K562 (cell line): Measurements from ENCODE around the gene NXF1. TPM values are rescaled to one million over a fixed set of nuclear protein-coding genes. Genes with fewer than 3 reads are reported as not detected.

ENCODE experiments used
- ATF1 ChIP-seq, 2 experiments: fragments of 450-650 bp in 1 of 2; IDR thresholded peaks; 2 replicates each; pipeline ENCODE4 v1.6.1; 2016; ENCODE audit warnings: missing compliant biosample characterization in 1 of 2, missing genetic modification characterization in 1 of 2
- BACH1 ChIP-seq: fragments of 200-800 bp; sonication (Bioruptor generic); IDR thresholded peaks from 2 replicates; pipeline ENCODE4 v1.6.1; 2016; ENCODE audit warnings: missing genetic modification characterization, missing compliant biosample characterization
- BCOR ChIP-seq: fragments of 450-650 bp; IDR thresholded peaks from 2 replicates; pipeline ENCODE4 v1.6.1; 2016
- BRCA1 ChIP-seq, 2 experiments: fragments of 450-650 bp in 1 of 2; sonication (generic) in 1 of 2; formaldehyde crosslinking in 1 of 2; IDR thresholded peaks; 2 replicates each; pipeline versions ENCODE4 v1.5.0 to v1.6.1; 2017 to 2020; ENCODE audit warnings: mild to moderate bottlenecking in 1 of 2, missing genetic modification reagents in 1 of 2
- CBFA2T3 ChIP-seq: fragments of 450-650 bp; IDR thresholded peaks from 2 replicates; pipeline ENCODE4 v1.6.1; 2017
- CXXC5 ChIP-seq: fragments of 250-450 bp; sonication (Bioruptor Pico); IDR thresholded peaks from 2 replicates; pipeline ENCODE4 v1.8.0; 2022; ENCODE audit warnings: inconsistent platforms, mild to moderate bottlenecking, moderate library complexity
- DLX4 ChIP-seq: fragments of 250-450 bp; sonication (Bioruptor Pico); IDR thresholded peaks from 2 replicates; pipeline ENCODE4 v1.6.1; 2021; ENCODE audit warnings: mild to moderate bottlenecking
- EP300 ChIP-seq: IDR thresholded peaks from 2 replicates; pipeline ENCODE4 v1.6.1; 2012; ENCODE audit warnings: low read length, improper control_type of control experiment
- FOXA1 ChIP-seq: fragments of 450-650 bp; IDR thresholded peaks from 2 replicates; pipeline ENCODE4 v1.6.1; 2016; ENCODE audit warnings: mild to moderate bottlenecking, borderline replicate concordance
- GATAD2B ChIP-seq: fragments of 450-650 bp; IDR thresholded peaks from 2 replicates; pipeline ENCODE4 v1.6.1; 2017; ENCODE audit warnings: mild to moderate bottlenecking, borderline replicate concordance
- HMGN3 ChIP-seq: IDR thresholded peaks from 2 replicates; pipeline ENCODE4 v1.6.1; 2011; ENCODE audit warnings: borderline replicate concordance, low read depth, mild to moderate bottlenecking, mixed read lengths, low read length; ENCODE audit not compliant: insufficient read length; ENCODE audit errors: extremely low read depth
- KLF10 ChIP-seq: fragments of 250-450 bp; sonication (Bioruptor Pico); IDR thresholded peaks from 2 replicates; pipeline ENCODE4 v1.6.1; 2021; ENCODE audit warnings: matching md5 sums
- MTA3 ChIP-seq: fragments of 450-650 bp; formaldehyde crosslinking; IDR thresholded peaks from 2 replicates; pipeline ENCODE4 v1.6.1; 2017; ENCODE audit warnings: mild to moderate bottlenecking, borderline replicate concordance
- NFXL1 ChIP-seq: fragments of 450-650 bp; formaldehyde crosslinking; IDR thresholded peaks from 2 replicates; pipeline ENCODE4 v1.4.0; 2021; ENCODE audit warnings: mild to moderate bottlenecking
- NR0B1 ChIP-seq: fragments of 450-650 bp; IDR thresholded peaks from one replicate; pipeline ENCODE4 v1.6.1; 2018; ENCODE audit warnings: mild to moderate bottlenecking, moderate library complexity; ENCODE audit not compliant: partially characterized antibody
- POLR2G ChIP-seq: fragments of 200-400 bp; formaldehyde crosslinking; IDR thresholded peaks from 2 replicates; pipeline ENCODE4 v1.6.1; 2017; ENCODE audit warnings: low read depth, mild to moderate bottlenecking, antibody characterized with exemption, low read length, moderate library complexity
- PREB ChIP-seq: sonication (generic); formaldehyde crosslinking; IDR thresholded peaks from 2 replicates; pipeline ENCODE4 v1.8.1; 2023; ENCODE audit warnings: mild to moderate bottlenecking, missing genetic modification reagents
- PURB ChIP-seq: sonication (generic); formaldehyde crosslinking; IDR thresholded peaks from 2 replicates; pipeline ENCODE4 v1.9.0; 2021; ENCODE audit warnings: low read depth, mild to moderate bottlenecking, missing genetic modification reagents
- RNF2 ChIP-seq: sonication (generic); IDR thresholded peaks from 2 replicates; pipeline ENCODE4 v1.6.1; 2016
- SP1 ChIP-seq: sonication (generic); formaldehyde crosslinking; IDR thresholded peaks from 2 replicates; pipeline ENCODE4 v1.8.1; 2022; ENCODE audit warnings: mild to moderate bottlenecking, missing genetic modification reagents
- TEAD1 ChIP-seq, 2 experiments: fragments of 450-650 bp in 1 of 2; sonication (generic) in 1 of 2; formaldehyde crosslinking; IDR thresholded peaks; 2 replicates each; pipeline versions ENCODE4 v1.4.0 to v1.8.0; 2020 to 2022; ENCODE audit warnings: mild to moderate bottlenecking in 2 of 2, missing genetic modification reagents in 1 of 2
- THRAP3 ChIP-seq: fragments of 450-650 bp; IDR thresholded peaks from 2 replicates; pipeline ENCODE4 v1.6.1; 2016; ENCODE audit warnings: mild to moderate bottlenecking, inconsistent platforms, borderline replicate concordance
- ZBTB2 ChIP-seq: fragments of 450-650 bp; IDR thresholded peaks from 2 replicates; pipeline ENCODE4 v1.6.1; 2016; ENCODE audit warnings: antibody characterized with exemption
- ZNF3 ChIP-seq: fragments of 250-450 bp; sonication (Bioruptor Pico); IDR thresholded peaks from 2 replicates; pipeline ENCODE4 v1.5.0; 2021; ENCODE audit warnings: mild to moderate bottlenecking, moderate library complexity
- ZNF324 ChIP-seq: fragments of 250-450 bp; sonication (Bioruptor Pico); IDR thresholded peaks from 2 replicates; pipeline ENCODE4 v1.4.0; 2020; ENCODE audit warnings: mild to moderate bottlenecking
- ZNF695 ChIP-seq: fragments of 450-650 bp; formaldehyde crosslinking; IDR thresholded peaks from 2 replicates; pipeline ENCODE4 v1.4.0; 2020; ENCODE audit warnings: mild to moderate bottlenecking, moderate library complexity
- polyA plus RNA-seq, 8 experiments: library from polyadenylated mRNA; depleted of rRNA in 4 of 8; stranded (reverse) in 5 of 8; unstranded in 3 of 8; fragments of >200 nt; fragmentation: Nextera tagmentation in 2 of 8; fragmentation: Illumina TruSeq in 1 of 8; extraction: Ambion mirVana in 2 of 8; extraction: Trizol in 1 of 8; gene quantifications; 2 replicates each; pipeline versions ENCODE4 v1.2.1 to v1.2.3, GENCODE V29; 2011 to 2014; ENCODE audit warnings: inconsistent platforms in 1 of 8, missing spikeins in 1 of 8
- total RNA-seq, 7 experiments: library from RNA; depleted of rRNA in 6 of 7; stranded (reverse); fragments of >200 nt in 6 of 7; fragmentation: Illumina TruSeq in 2 of 7; extraction: Trizol in 2 of 7; gene quantifications; 2 replicates each; pipeline versions ENCODE4 v1.2.1 to v1.2.3, GENCODE V29; 2011 to 2021; ENCODE audit warnings: low replicate concordance in 1 of 7

The NXF1 gene
- total and polyA plus RNA-seq, 9 of the 15 experiments (the other 6 are each of a cell fraction or from before 2014, with no cell fraction given), result 18.1 to 98.3 (median 35.8) TPM

GRCh38 chr11:62771144-62772021, 33.9 kb downstream of the NXF1 start, which contains the start of gene TAF6L (continued):
- peak; percentile 76 for TF ChIP-seq HMGN3
- no peak for TF ChIP-seq NFXL1
- TF ChIP-seq CXXC5 (CRISPR knock-in tag), result peak; percentile 69
- TF ChIP-seq KLF10 (CRISPR knock-in tag), result no peak
- no peak for TF ChIP-seq FOXA1
- no peak for TF ChIP-seq PURB (CRISPR knock-in tag)
- no peak; the same call in 1 of the 2 replicates for TF ChIP-seq EP300
- TF ChIP-seq BACH1, result no peak
- peak; percentile 91 for TF ChIP-seq POLR2G
- TF ChIP-seq GATAD2B, result no peak
- no peak for TF ChIP-seq NR0B1
- TF ChIP-seq ZNF324 (CRISPR knock-in tag), result no peak
- TF ChIP-seq ZNF3 (CRISPR knock-in tag), result no peak
- TF ChIP-seq RNF2, result peak; percentile 37; the same call in 1 of the 2 replicates
- TF ChIP-seq ATF1 (CRISPR knock-in tag; IDR thresholded peaks at IDR 0.05), result no peak
- TF ChIP-seq ATF1 (tag; IDR thresholded peaks at IDR 0.05), result peak; percentile 74
- peak in 1 of 2 experiments; percentile 63; a peak in 1 of 4 replicates for TF ChIP-seq TEAD1 (CRISPR knock-in tag; IDR thresholded peaks at IDR 0.05)
- peak; percentile 97 for TF ChIP-seq BCOR
- TF ChIP-seq ZBTB2, result peak; percentile 63; the same call in 1 of the 2 replicates
- TF ChIP-seq MTA3, result 0 out of 2 replicates have a peak, but pooled peaks have one; percentile 34
- TF ChIP-seq SP1 (CRISPR knock-in tag), result peak; percentile 83
- TF ChIP-seq BRCA1 (IDR thresholded peaks at IDR 0.05), result no peak
- TF ChIP-seq BRCA1 (CRISPR knock-in tag; IDR thresholded peaks at IDR 0.05), result no peak
- TF ChIP-seq THRAP3, result no peak
- TF ChIP-seq ZNF695, result no peak
- peak; percentile 29 for TF ChIP-seq CBFA2T3
- no peak for TF ChIP-seq DLX4 (CRISPR knock-in tag)
- no peak for TF ChIP-seq PREB (CRISPR knock-in tag)
